ENCODE data around the gene BDKRB2.

BDKRB2 gene

GRCh38 chr14:96214793-96215192, 10.2 kb downstream of the BDKRB2 start:
- Histone ChIP-seq H3K9ac (ENCODE audit: low read length) (no peak overlapping the region), H3K4me3 (ENCODE audit: low read length) (no peak overlapping the region)
- DNase-seq = no peak

GRCh38 chr14:96215452-96216244, 11.0 kb downstream of the BDKRB2 start:
- Histone ChIP-seq H3F3A (ENCODE audit: insufficient read depth, low read length) (no peaks in the 10 kb centered on the region), H2AFZ (ENCODE audit: low read length) (no peak overlapping the region), H3K9me2 (replicated peaks; ENCODE audit: insufficient read depth, low read length) (no peaks in the 10 kb centered on the region), H3K79me2 (ENCODE audit: low read length) (no peaks in the 10 kb centered on the region), H3K27me3 (replicated peaks; ENCODE audit: insufficient read depth, low read length) (no peaks in the 10 kb centered on the region), H3K9me3 (replicated peaks; ENCODE audit: insufficient read depth, low read length) (no peaks in the 10 kb centered on the region), H3K4me3 (ENCODE audit: low read length) (no peak overlapping the region), H3K9ac (ENCODE audit: low read length) (no peak overlapping the region), H4K20me1 (ENCODE audit: insufficient read depth, low read length) (no peaks in the 10 kb centered on the region), H3K4me1 (ENCODE audit: low read length) (no peaks in the 10 kb centered on the region), H3K4me2 (ENCODE audit: low read depth, low read length) (no peak overlapping the region), H3K27ac (ENCODE audit: low read length) (no peak overlapping the region), H3K36me3 (replicated peaks; ENCODE audit: insufficient read depth, low read length) (no peaks in the 10 kb centered on the region)
- DNase-seq = no peak
- no peak for TF ChIP-seq EZH2phosphoT487 (IDR thresholded peaks at IDR 0.05; ENCODE audit: low read length)
- no peak for TF ChIP-seq CTCF (IDR thresholded peaks at IDR 0.05; ENCODE audit: low read length)
- no peak for TF ChIP-seq EZH2 (optimal IDR thresholded peaks at IDR 0.05; ENCODE audit: low read depth, low read length)

More at GRCh38 chr14:96214793-96215192, 10.2 kb downstream of the BDKRB2 start:
- no peaks in the 10 kb centered on the region for H3K9me2 ChIP-seq (replicated peaks; ENCODE audit: insufficient read depth, low read length)
- H3K9me3 ChIP-seq (replicated peaks; ENCODE audit: insufficient read depth, low read length) = no peaks in the 10 kb centered on the region
- no peaks in the 10 kb centered on the region for H3F3A ChIP-seq (ENCODE audit: insufficient read depth, low read length)
- H3K27me3 ChIP-seq (replicated peaks; ENCODE audit: insufficient read depth, low read length) = no peaks in the 10 kb centered on the region
- H4K20me1 ChIP-seq (ENCODE audit: insufficient read depth, low read length) = no peaks in the 10 kb centered on the region
- no peaks in the 10 kb centered on the region for H3K79me2 ChIP-seq (ENCODE audit: low read length)
- no peak overlapping the region for H3K27ac ChIP-seq (ENCODE audit: low read length)
- H3K4me1 ChIP-seq (ENCODE audit: low read length) = no peaks in the 10 kb centered on the region
- H3K4me2 ChIP-seq (ENCODE audit: low read depth, low read length) = no peak overlapping the region
- no peak overlapping the region for H2AFZ ChIP-seq (ENCODE audit: low read length)
- TF ChIP-seq EZH2phosphoT487 (IDR thresholded peaks at IDR 0.05; ENCODE audit: low read length) = no peak
- no peak for TF ChIP-seq EZH2 (optimal IDR thresholded peaks at IDR 0.05; ENCODE audit: low read depth, low read length)
- no peak for TF ChIP-seq CTCF (IDR thresholded peaks at IDR 0.05; ENCODE audit: low read length)
- H3K36me3 ChIP-seq (replicated peaks; ENCODE audit: insufficient read depth, low read length) = no peaks in the 10 kb centered on the region

- H2AFZ ChIP-seq (ENCODE audit: low read length) = no peak overlapping the region
- no peaks in the 10 kb centered on the region for H3K4me1 ChIP-seq (ENCODE audit: low read length)
- no peaks in the 10 kb centered on the region for H4K20me1 ChIP-seq (ENCODE audit: insufficient read depth, low read length)
- no peaks in the 10 kb centered on the region for H3F3A ChIP-seq (ENCODE audit: insufficient read depth, low read length)
- H3K79me2 ChIP-seq (ENCODE audit: low read length) = no peaks in the 10 kb centered on the region
- no peak for TF ChIP-seq EZH2phosphoT487 (IDR thresholded peaks at IDR 0.05; ENCODE audit: low read length)
- H3K9me3 ChIP-seq (replicated peaks; ENCODE audit: insufficient read depth, low read length) = no peaks in the 10 kb centered on the region
- no peaks in the 10 kb centered on the region for H3K36me3 ChIP-seq (replicated peaks; ENCODE audit: insufficient read depth, low read length)
- H3K4me3 ChIP-seq (ENCODE audit: low read length) = no peak overlapping the region
- no peak overlapping the region for H3K4me2 ChIP-seq (ENCODE audit: low read depth, low read length)
- no peaks in the 10 kb centered on the region for H3K9me2 ChIP-seq (replicated peaks; ENCODE audit: insufficient read depth, low read length)
- H3K27ac ChIP-seq (ENCODE audit: low read length) = no peak overlapping the region
- H3K27me3 ChIP-seq (replicated peaks; ENCODE audit: insufficient read depth, low read length) = no peaks in the 10 kb centered on the region
- H3K9ac ChIP-seq (ENCODE audit: low read length) = no peak overlapping the region
- no peak for DNase-seq
Observed at GRCh38 chr14:96216627-96217026, 12.0 kb downstream of the BDKRB2 start.

- Histone ChIP-seq H3K9me3 (replicated peaks; ENCODE audit: insufficient read depth, low read length) (no peaks in the 10 kb centered on the region), H3K79me2 (ENCODE audit: low read length) (no peaks in the 10 kb centered on the region), H3F3A (ENCODE audit: insufficient read depth, low read length) (no peaks in the 10 kb centered on the region), H3K27me3 (replicated peaks; ENCODE audit: insufficient read depth, low read length) (no peaks in the 10 kb centered on the region), H2AFZ (ENCODE audit: low read length) (no peak overlapping the region), H3K27ac (ENCODE audit: low read length) (no peak overlapping the region), H3K36me3 (replicated peaks; ENCODE audit: insufficient read depth, low read length) (no peaks in the 10 kb centered on the region), H3K4me1 (ENCODE audit: low read length) (no peaks in the 10 kb centered on the region), H3K4me3 (ENCODE audit: low read length) (no peak overlapping the region), H3K9ac (ENCODE audit: low read length) (no peak overlapping the region), H3K9me2 (replicated peaks; ENCODE audit: insufficient read depth, low read length) (no peaks in the 10 kb centered on the region), H4K20me1 (ENCODE audit: insufficient read depth, low read length) (no peaks in the 10 kb centered on the region), H3K4me2 (ENCODE audit: low read depth, low read length) (no peak overlapping the region)
- TF ChIP-seq EZH2phosphoT487 (IDR thresholded peaks at IDR 0.05; ENCODE audit: low read length) (no peak), CTCF (IDR thresholded peaks at IDR 0.05; ENCODE audit: low read length) (no peak), EZH2 (optimal IDR thresholded peaks at IDR 0.05; ENCODE audit: low read depth, low read length) (no peak)
- DNase-seq = no peak
Observed at GRCh38 chr14:96217376-96217913, 12.8 kb downstream of the BDKRB2 start.
